DOHH2 (cell line): ENCODE measurements around the gene WNT8B.

ENCODE experiments used
- H3F3A ChIP-seq: fragments of 200-600 bp; sonication (generic), shearing (Covaris generic); 2 replicates; pipeline ENCODE4 v1.6.0; 2016; ENCODE audit warnings: antibody characterized with exemption, mild to moderate bottlenecking; ENCODE audit not compliant: control insufficient read depth, insufficient read depth
- H3K27ac ChIP-seq: fragments of 200-600 bp; sonication (generic); 2 replicates; pipeline ENCODE4 v1.5.1; 2014; ENCODE audit warnings: low read depth, mild to moderate bottlenecking, low read length, moderate library complexity
- H3K27me3 ChIP-seq: fragments of 200-600 bp; sonication (generic); 2 replicates; pipeline ENCODE4 v1.6.1; 2014; ENCODE audit warnings: mild to moderate bottlenecking, low read length, mixed read lengths; ENCODE audit not compliant: control insufficient read depth
- H3K36me3 ChIP-seq: fragments of 200-600 bp; sonication (generic); 2 replicates; pipeline ENCODE4 v1.6.1; 2014; ENCODE audit warnings: mild to moderate bottlenecking, low read length, moderate library complexity, mixed read lengths; ENCODE audit not compliant: control insufficient read depth
- H3K4me1 ChIP-seq: fragments of 200-600 bp; sonication (generic); 2 replicates; pipeline ENCODE4 v1.6.1; 2014; ENCODE audit warnings: mild to moderate bottlenecking, low read length, mixed read lengths; ENCODE audit not compliant: control insufficient read depth
- H3K4me2 ChIP-seq: fragments of 200-600 bp; sonication (generic); 2 replicates; pipeline ENCODE4 v1.6.0; 2014; ENCODE audit warnings: mild to moderate bottlenecking, low read length, moderate library complexity
- H3K4me3 ChIP-seq: fragments of 200-600 bp; sonication (generic); 2 replicates; pipeline ENCODE4 v1.5.1; 2014; ENCODE audit warnings: mild to moderate bottlenecking, low read length, mixed read lengths
- H3K79me2 ChIP-seq: fragments of 200-600 bp; sonication (generic); 2 replicates; pipeline ENCODE4 v1.6.1; 2014; ENCODE audit warnings: mild to moderate bottlenecking, low read length, mixed read lengths; ENCODE audit not compliant: control insufficient read depth
- H3K9me2 ChIP-seq: fragments of 200-600 bp; sonication (generic); replicated peaks from 2 replicates; pipeline ENCODE4 v1.6.1; 2014; ENCODE audit warnings: mild to moderate bottlenecking, low read length, mixed read lengths; ENCODE audit not compliant: control insufficient read depth
- H3K9me3 ChIP-seq: fragments of 200-600 bp; sonication (generic); 2 replicates; pipeline ENCODE4 v1.6.1; 2014; ENCODE audit warnings: antibody characterized with exemption, low read length, mixed read lengths; ENCODE audit not compliant: control insufficient read depth, insufficient read depth
- H4K20me1 ChIP-seq: fragments of 200-600 bp; sonication (generic); 2 replicates; pipeline ENCODE4 v1.6.0; 2014; ENCODE audit warnings: low read depth, mild to moderate bottlenecking, antibody characterized with exemption, low read length, moderate library complexity; ENCODE audit not compliant: control insufficient read depth, insufficient read depth
- EZH2phosphoT487 ChIP-seq: fragments of 200-600 bp; sonication (generic); IDR thresholded peaks from 2 replicates; pipeline ENCODE4 v1.6.1; 2017; ENCODE audit warnings: borderline replicate concordance, mild to moderate bottlenecking, antibody characterized with exemption, low read length, moderate library complexity, mixed read lengths
- TF ChIP-seq, protein P1 (sequence below): fragments of 200-600 bp; sonication (generic); IDR thresholded peaks from one replicate; pipeline ENCODE4 v1.5.1; 2014; ENCODE audit warnings: antibody characterized with exemption, mild to moderate bottlenecking, low read depth, low read length; ENCODE audit not compliant: poor library complexity, severe bottlenecking

Gene WNT8B

DNA sequence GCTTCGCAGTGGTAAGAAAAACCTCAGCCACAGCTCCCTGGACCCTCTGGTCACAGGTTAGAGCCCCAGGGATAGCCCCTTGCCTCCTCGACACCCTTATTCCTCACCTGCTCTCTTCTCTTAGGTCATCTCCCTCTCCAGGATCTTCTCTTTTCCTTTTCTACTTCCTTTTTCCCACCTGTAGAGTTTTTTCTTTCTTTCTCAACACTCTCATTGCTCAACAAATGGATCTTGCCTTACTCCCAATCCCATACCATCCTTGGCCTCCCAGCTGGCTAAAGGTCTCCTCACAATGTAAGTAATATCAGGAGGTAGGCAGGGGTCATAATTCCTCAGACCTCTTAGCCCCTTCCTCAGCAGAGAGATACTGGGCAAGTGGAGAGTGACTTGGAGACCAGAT, 17.2 kb downstream of the WNT8B start:
- Histone ChIP-seq H3K9me2 (no peaks in the 10 kb centered on the region), H3K79me2 (no peaks in the 10 kb centered on the region), H3F3A (no peaks in the 10 kb centered on the region), H3K36me3 (no peaks in the 10 kb centered on the region), H3K4me2 (no peak overlapping the region), H3K27me3 (peaks cover 37% of the 10 kb centered on the region), H4K20me1 (no peaks in the 10 kb centered on the region), H3K4me3 (no peak overlapping the region), H3K9me3 (no peaks in the 10 kb centered on the region), H3K4me1 (peaks cover 12% of the 10 kb centered on the region), H3K27ac (no peak overlapping the region)
- TF ChIP-seq, protein P1, sequence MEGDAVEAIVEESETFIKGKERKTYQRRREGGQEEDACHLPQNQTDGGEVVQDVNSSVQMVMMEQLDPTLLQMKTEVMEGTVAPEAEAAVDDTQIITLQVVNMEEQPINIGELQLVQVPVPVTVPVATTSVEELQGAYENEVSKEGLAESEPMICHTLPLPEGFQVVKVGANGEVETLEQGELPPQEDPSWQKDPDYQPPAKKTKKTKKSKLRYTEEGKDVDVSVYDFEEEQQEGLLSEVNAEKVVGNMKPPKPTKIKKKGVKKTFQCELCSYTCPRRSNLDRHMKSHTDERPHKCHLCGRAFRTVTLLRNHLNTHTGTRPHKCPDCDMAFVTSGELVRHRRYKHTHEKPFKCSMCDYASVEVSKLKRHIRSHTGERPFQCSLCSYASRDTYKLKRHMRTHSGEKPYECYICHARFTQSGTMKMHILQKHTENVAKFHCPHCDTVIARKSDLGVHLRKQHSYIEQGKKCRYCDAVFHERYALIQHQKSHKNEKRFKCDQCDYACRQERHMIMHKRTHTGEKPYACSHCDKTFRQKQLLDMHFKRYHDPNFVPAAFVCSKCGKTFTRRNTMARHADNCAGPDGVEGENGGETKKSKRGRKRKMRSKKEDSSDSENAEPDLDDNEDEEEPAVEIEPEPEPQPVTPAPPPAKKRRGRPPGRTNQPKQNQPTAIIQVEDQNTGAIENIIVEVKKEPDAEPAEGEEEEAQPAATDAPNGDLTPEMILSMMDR: no peak
- no peak for TF ChIP-seq EZH2phosphoT487

DNA sequence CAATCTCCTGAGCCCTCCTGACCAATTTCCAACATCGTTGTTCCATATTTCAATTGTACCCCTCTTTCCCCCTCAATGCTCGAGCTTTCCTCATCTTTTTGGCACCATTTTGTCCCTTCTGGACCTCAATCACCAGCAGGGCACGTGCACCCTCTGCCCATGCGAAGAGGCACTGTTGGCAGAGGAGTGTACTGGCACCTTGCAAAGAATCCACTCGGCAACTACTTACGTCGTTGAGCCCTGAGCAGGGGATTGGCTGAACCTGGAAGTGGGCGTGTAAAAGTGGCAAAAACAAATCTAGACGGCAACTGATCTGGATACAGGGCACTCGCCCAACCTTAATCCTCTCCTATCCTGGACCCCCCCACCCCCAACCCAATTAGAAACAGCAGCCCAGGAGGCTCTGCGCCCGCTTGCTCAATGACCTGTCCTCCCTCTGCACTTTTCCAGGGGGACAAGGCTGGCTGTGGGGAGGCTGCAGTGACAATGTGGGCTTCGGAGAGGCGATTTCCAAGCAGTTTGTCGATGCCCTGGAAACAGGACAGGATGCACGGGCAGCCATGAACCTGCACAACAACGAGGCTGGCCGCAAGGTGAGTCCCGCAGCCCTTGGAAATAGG, 18.8 kb downstream of the WNT8B start:
- no peak for TF ChIP-seq EZH2phosphoT487
- TF ChIP-seq, protein P1: no peak
- Histone ChIP-seq H3K4me3 (peak overlapping the region; percentile 70), H3K9me2 (no peaks in the 10 kb centered on the region), H3K9me3 (no peaks in the 10 kb centered on the region), H4K20me1 (no peaks in the 10 kb centered on the region), H3K4me1 (peaks cover 12% of the 10 kb centered on the region), H3K27me3 (peaks cover 37% of the 10 kb centered on the region), H3K36me3 (no peaks in the 10 kb centered on the region), H3K4me2 (peak overlapping the region; percentile 90), H3K79me2 (no peaks in the 10 kb centered on the region), H3F3A (no peaks in the 10 kb centered on the region), H3K27ac (no peak overlapping the region)

DNA sequence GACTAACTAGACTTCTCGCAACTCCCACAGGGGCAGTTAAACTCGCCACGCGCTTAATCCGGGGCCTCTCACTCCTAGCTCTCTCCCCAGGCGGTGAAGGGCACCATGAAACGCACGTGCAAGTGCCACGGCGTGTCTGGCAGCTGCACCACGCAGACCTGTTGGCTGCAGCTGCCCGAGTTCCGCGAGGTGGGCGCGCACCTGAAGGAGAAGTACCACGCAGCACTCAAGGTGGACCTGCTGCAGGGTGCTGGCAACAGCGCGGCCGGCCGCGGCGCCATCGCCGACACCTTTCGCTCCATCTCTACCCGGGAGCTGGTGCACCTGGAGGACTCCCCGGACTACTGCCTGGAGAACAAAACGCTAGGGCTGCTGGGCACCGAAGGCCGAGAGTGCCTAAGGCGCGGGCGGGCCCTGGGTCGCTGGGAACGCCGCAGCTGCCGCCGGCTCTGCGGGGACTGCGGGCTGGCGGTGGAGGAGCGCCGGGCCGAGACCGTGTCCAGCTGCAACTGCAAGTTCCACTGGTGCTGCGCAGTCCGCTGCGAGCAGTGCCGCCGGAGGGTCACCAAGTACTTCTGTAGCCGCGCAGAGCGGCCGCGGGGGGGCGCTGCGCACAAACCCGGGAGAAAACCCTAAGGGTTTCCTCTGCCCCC, 19.5 kb downstream of the WNT8B start:
- Histone ChIP-seq H3K4me1 (peaks cover 12% of the 10 kb centered on the region), H3K4me3 (peak overlapping the region; percentile 70), H3K27me3 (peaks cover 37% of the 10 kb centered on the region), H3K27ac (no peak overlapping the region), H3K36me3 (peaks cover 5% of the 10 kb centered on the region), H3K79me2 (no peaks in the 10 kb centered on the region), H3K9me3 (no peaks in the 10 kb centered on the region), H3F3A (no peaks in the 10 kb centered on the region), H4K20me1 (no peaks in the 10 kb centered on the region), H3K9me2 (no peaks in the 10 kb centered on the region), H3K4me2 (peak overlapping the region; percentile 90)
- TF ChIP-seq, protein P1: peak; percentile 98
- no peak for TF ChIP-seq EZH2phosphoT487
